SHP77 treated with DMSO at 0.1 percent for 48 hours (cell line): ENCODE results near the gene BFSP1.
A peak's percentile ranks its signal among the peaks of the same experiment; 100 is the strongest.

Experiments
- DNase-seq: peaks from one replicate; lab custom pipeline; 2025; lab: John Stamatoyannopoulos, UW

BFSP1 gene

GRCh38 chr20:17519606-17520285 lies 11.4 kb downstream of the BFSP1 start:
- no peak for DNase-seq

DNA sequence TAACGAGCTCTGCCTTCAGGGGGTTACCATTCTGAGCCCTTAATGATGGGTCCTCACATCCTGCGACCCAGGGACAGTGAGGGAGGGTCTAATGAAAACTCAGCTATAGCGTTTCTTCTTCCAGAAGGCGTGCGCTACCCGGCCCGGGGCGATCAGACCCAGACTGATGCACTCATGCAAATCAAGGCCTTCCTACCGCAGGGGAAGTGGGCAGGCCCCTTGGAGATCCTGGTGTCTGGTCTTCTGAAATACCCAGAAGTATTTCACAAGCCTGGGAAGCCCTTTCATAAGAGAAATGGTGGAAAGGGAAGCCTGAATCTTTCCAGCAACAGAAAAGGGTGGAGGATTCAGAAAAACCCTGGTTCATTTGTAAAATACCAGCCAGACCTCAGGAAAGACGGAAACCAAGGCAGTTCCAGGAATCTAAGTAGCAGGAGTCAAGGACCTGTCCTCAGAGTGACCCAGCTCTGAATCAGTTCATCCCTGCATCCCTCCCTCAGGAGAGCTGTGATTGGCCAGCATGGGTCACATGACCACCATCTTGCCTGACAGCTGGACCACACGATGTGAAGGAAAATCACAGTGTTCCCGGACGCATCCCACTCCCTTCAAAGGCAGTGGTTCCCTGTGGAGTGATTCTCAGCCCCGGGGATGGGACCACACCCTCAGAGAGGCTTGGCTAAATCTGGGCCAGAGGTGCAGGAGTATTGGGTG lies 12.7 kb downstream of the BFSP1 start:
- no peak for DNase-seq

DNA sequence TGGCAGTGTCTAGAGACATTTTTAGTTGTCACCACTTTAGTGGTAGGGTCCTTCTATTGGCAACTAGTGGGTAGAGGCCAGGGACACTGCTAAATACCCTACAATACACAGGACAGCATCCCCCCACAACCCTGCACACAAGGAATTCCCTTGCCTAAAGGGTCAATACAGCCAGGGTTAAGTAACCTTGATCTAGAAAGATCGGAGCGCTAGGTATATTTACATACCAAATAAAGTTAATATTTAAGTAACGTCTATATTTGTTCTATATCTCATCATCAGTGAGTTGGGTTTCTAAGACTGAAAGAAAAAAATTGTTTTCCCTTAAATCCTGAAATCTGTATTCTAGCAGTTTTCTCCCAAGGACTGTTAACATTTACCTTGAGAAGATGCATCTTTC lies 16.1 kb downstream of the BFSP1 start:
- no peak for DNase-seq

DNA sequence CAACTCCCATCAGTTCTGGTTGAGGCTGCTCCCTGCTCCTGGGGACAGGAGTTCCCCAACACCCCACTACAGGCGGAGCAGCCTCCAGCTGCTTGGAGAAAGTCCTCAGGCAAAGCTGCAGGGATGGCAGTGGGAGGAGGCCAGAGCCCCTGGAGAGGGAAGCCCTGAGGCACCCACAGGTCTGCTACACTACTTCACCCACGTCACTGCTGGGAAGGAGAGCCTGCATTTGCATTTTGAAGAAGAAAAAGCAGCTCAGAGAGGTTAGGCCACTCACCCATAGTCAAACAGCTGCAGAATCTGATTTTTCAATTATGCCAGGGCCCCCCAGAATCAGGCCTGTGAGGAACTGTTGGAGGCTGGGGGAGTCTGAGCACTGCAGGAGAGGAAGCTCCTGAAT lies 17.2 kb downstream of the BFSP1 start:
- no peak for DNase-seq

GRCh38 chr20:17511401-17511800 lies 19.8 kb downstream of the BFSP1 start:
- DNase-seq = no peak

GRCh38 chr20:17510548-17510947 lies 20.6 kb downstream of the BFSP1 start:
- no peak for DNase-seq

DNA sequence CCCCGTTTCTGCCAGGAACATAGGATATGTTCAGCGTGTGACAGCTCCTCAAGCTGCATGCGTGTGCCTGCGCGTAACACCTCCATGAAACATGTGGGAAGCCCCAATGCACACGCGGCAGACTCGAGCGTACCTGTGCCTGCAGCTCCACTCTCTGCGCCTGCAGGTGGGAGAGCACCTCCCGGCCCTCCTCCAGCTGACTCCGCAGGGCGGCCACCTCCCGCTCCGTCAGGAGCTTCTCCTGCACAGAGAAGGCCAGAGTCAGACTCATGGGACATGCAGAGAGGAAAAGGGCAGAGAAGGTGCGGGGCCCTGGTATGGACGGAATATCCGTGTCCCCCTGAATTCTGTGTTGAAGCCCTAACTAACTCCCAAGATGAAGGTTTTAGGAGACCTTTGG lies 22.4 kb downstream of the BFSP1 start:
- DNase-seq = no peak

GRCh38 chr20:17507531-17507930 lies 23.6 kb downstream of the BFSP1 start:
- DNase-seq = no peak

GRCh38 chr20:17507032-17507431 lies 24.1 kb downstream of the BFSP1 start:
- no peak for DNase-seq

- no peak for DNase-seq
These were observed 25.3 kb downstream of the BFSP1 start for GRCh38 chr20:17505636-17506517.

- DNase-seq = peak; percentile 64
These were observed 26.1 kb downstream of the BFSP1 start for GRCh38 chr20:17504898-17505635.

DNA sequence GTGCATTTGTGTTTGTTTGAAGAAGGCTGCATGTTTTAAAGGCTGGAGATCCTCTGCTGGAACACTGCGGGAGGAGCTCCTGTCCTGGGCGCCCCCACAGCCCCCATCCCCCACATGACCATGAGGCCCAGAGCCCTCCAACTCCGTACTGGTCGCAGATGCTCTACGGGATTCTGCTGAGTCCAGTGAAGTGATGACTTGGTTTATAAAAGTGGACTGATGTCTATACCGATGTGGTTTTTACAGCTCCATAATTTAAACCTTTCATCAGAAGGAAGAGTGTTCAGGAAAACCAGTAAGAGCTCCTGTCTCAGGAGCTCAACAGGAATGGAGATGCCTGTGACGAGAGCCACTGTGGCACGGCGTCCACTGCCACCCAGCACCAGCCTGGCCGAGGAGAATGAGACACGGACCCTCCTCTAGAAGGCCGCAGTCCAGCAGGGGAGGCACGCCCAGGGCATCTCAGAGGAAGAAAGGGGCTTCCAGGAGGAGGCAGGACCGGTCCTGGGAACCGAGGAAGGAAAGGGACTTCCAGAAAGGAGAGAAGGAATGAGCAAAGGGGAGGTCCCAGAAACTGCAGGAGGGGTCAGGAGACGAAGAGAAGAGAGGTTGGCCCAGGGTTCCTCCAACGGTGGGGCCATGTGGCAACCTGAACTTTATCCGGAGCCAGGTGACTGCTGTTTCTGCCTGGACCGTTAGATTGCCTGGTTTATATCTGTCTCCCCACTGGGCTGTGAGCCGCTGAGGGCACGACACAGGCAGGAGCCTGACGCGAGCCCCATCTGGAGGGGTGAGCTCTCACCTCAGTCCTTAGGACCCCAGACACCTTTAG lies 26.9 kb downstream of the BFSP1 start:
- DNase-seq = no peak

DNA sequence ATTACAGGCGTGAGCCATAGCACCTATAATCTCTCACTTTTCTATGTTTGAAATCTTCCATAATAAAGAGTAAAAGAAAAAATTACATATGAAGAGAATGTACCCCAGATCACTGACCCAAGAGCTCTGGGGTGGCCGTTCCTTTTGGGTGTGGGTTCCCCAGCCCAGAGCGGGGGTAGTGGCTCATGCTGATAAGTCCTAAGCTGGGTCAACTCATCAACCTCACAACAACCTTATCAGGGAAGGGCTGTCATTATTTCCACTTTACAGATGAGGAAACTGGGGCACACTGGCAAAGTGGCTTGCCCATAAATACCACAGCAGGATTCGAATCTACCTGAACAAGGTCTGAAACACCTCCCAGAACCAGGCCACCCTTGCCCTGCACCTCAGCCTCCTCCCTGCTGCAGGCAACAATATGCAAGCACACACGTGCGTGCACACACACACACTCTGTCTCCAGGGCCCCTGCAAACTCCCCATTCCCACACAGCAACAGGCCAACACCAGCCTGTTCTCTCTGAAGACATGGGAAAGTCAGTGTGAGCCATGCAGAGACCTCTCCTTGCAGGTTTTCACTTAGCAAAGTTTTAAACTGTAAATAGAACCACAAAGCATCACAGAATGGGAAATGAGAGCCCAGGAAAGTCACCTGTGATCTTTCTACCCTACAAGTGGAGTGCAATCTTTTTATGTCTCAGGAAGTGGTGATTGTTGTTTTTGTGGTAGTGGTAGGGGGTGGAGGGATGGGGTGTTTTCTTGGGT lies 27.7 kb downstream of the BFSP1 start:
- no peak for DNase-seq

GRCh38 chr20:17502105-17502504 lies 29.1 kb downstream of the BFSP1 start:
- DNase-seq = no peak

- DNase-seq = no peak
These were observed 29.5 kb downstream of the BFSP1 start for GRCh38 chr20:17501701-17502100.

- no peak for DNase-seq
These were observed 30.4 kb downstream of the BFSP1 start for GRCh38 chr20:17500826-17501225.

DNA sequence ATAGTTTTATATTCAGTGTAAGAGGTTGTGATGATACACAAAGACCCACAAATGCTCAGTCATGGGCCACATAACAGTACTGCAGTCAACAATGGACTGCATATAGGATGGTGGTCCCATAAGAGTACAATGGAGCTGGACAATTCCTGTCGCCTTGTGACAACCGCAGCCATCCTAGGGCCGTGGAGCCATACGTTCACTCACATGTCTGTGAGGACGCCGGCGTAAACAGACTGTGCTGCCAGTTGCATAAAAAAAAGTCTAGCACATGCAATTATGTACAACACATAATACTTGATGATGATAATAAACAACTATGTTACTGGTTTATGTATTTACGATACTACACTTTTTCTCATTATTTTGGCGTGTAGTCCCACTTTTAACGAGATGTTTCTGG lies 30.9 kb downstream of the BFSP1 start:
- no peak for DNase-seq

DNA sequence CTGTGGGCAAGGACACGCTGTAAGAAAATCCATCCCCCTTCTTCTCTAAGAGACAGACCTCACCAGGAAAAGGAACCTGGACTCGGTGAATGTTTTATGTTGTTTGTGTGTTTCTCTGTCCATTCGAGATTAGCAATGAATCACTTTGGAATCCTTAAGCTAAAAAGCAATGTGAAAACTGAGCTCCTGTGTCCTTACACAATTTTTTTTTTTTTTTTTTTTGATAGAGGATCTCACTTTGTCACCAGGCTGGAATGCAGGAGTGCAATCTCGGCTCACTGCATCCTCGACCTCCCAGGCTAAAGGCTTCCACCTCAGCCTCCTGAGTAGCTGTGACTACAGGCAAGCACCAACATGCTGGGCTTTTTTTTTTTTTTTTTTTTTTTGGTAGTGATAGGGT lies 32.1 kb downstream of the BFSP1 start:
- no peak for DNase-seq

- no peak for DNase-seq
These were observed 32.5 kb downstream of the BFSP1 start for GRCh38 chr20:17498641-17499040.

- DNase-seq = no peak
These were observed 33.2 kb downstream of the BFSP1 start for GRCh38 chr20:17497821-17498580.
